Measurements from ENCODE around the gene MGAT5.

The MGAT5 gene

GRCh38 chr2:134301928-134302260, 48.0 kb downstream of the MGAT5 start:
- TF ChIP-seq CTCF (IDR thresholded peaks at IDR 0.05; ENCODE audit: low read depth, low read length): no peak
- DNase-seq (ENCODE audit: extremely low read depth, low read depth): no peak

GRCh38 chr2:134304394-134305108, 50.7 kb downstream of the MGAT5 start:
- no peak for DNase-seq (ENCODE audit: extremely low read depth, low read depth)
- TF ChIP-seq CTCF (IDR thresholded peaks at IDR 0.05; ENCODE audit: low read depth, low read length): no peak

- no peak for DNase-seq (ENCODE audit: extremely low read depth, low read depth)
- no peak for TF ChIP-seq CTCF (IDR thresholded peaks at IDR 0.05; ENCODE audit: low read depth, low read length)
These were observed 51.2 kb downstream of the MGAT5 start for GRCh38 chr2:134305109-134305491.

GRCh38 chr2:134306521-134306920, 52.6 kb downstream of the MGAT5 start:
- no peak for TF ChIP-seq CTCF (IDR thresholded peaks at IDR 0.05; ENCODE audit: low read depth, low read length)

GRCh38 chr2:134307334-134307733, 53.5 kb downstream of the MGAT5 start:
- DNase-seq (ENCODE audit: extremely low read depth, low read depth): no peak
- no peak for TF ChIP-seq CTCF (IDR thresholded peaks at IDR 0.05; ENCODE audit: low read depth, low read length)

More at GRCh38 chr2:134306521-134306920, 52.6 kb downstream of the MGAT5 start:
- no peak for DNase-seq (ENCODE audit: extremely low read depth, low read depth)

GRCh38 chr2:134308474-134309385, 54.9 kb downstream of the MGAT5 start:
- TF ChIP-seq CTCF (IDR thresholded peaks at IDR 0.05; ENCODE audit: low read depth, low read length): no peak
- no peak for DNase-seq (ENCODE audit: extremely low read depth, low read depth)
